C4-2B (cell line): Measurements from ENCODE around the gene SCN5A.

Source experiments
- CTCF ChIP-seq: fragments of 450-650 bp; conservative IDR thresholded peaks from 2 replicates; pipeline ENCODE4 v1.5.1; 2017; ENCODE audit warnings: mild to moderate bottlenecking
- ZFX ChIP-seq: fragments of 450-650 bp; IDR thresholded peaks from 2 replicates; pipeline ENCODE4 v1.6.1; 2017

- TF ChIP-seq CTCF: no peak
- no peak for TF ChIP-seq ZFX
Observed at GRCh38 chr3:38548154-38548931, 101.1 kb downstream of the SCN5A start.
